Mucosa of descending colon (tissue), 3 donors: Measurements from ENCODE around the gene CARTPT. TPM values are rescaled to one million over a fixed set of nuclear protein-coding genes. Genes with fewer than 3 reads are reported as not detected.
A peak's percentile ranks its signal among the peaks of the same experiment; 100 is the strongest.

ENCODE experiments used
- ATAC-seq: fragments of 200-7000 bp; cut with Tn5 transposase; one replicate; pipeline ENCODE4 v1.9.1; 2020; ENCODE audit warnings: mild to moderate bottlenecking, moderate library complexity
- DNase-seq, 3 donors: peaks; one replicate each; pipeline ENCODE4 v3.0.0-alpha.2; 2020
- H3K36me3 ChIP-seq: fragments of 200-600 bp; one replicate; pipeline ENCODE4 v1.8.0; 2021; ENCODE audit warnings: low read depth, mild to moderate bottlenecking
- H3K4me1 ChIP-seq: fragments of 200-600 bp; one replicate; pipeline ENCODE4 v1.8.0; 2021; ENCODE audit warnings: low read depth, mild to moderate bottlenecking
- H3K4me3 ChIP-seq: fragments of 200-600 bp; one replicate; pipeline ENCODE4 v1.8.0; 2021; ENCODE audit warnings: mild to moderate bottlenecking
- H3K9me3 ChIP-seq: fragments of 200-600 bp; one replicate; pipeline ENCODE4 v1.8.0; 2021; ENCODE audit warnings: mild to moderate bottlenecking
- CTCF ChIP-seq: fragments of 200-600 bp; IDR thresholded peaks from one replicate; pipeline ENCODE4 v1.8.0; 2022; ENCODE audit warnings: antibody characterized with exemption, mild to moderate bottlenecking
- intact Hi-C, 2 donors: fragments of 100-400 bp; cut with DNase I in 1 of 2; cut with micrococcal nuclease in 1 of 2; formaldehyde crosslinking; loops; one replicate each; pipeline versions ENCODE4 v1.11.0 to v1.11.1; 2022; cut with DNase I, micrococcal nuclease
- total RNA-seq, 3 donors: library from RNA; stranded (reverse); fragmentation: NEBNext Ultra II Directional in 2 of 3; extraction: Animal tissue kit (Norgen Biotek cat#: 25700) in 2 of 3; gene quantifications; one replicate each; pipeline versions ENCODE4 v1.2.1 to v1.2.4, GENCODE V29; 2021 to 2023
- donor health status: DM: no; HTN: no; CAD: no; lungs with moderate emphysema.
- donor health status: DM: no; HTN: no; CAD: no.
- donor health status: DM: no; HTN: yes; CAD: no.

CARTPT gene
- total RNA-seq, 3 donors from 2014 or later, result 14.0 TPM; not detected in 2

DNA sequence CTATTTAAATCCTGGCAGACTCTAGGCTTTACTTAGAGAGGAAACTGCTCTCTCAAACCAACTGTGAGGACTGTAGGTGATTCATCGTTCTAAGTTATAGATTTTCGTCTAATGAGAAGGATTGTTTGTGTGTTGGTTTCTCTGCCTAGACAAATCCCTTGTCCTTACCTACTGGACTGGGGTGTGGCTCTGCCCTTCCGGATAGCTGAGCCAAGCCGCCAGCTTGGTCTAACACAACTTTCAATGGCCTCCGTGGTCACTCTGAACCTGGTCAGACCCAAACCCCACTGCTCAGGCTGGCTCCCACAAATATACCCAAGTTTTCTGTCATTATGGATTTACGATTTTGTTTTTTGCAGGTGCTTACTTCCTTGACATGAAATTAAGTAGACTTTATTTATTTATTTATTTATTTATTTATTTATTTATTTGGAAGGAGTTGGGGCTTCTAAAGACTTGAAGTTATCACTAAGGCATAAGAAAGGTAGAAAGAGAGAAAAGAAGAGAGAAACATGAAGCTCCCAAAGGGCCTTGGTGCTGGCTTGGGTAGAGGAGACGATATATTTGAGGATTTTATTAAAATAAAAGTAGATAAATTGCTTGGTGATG, 19.0 kb downstream of the CARTPT start:
- no peak for TF ChIP-seq CTCF
- ATAC-seq (no peak), DNase-seq (no peak)
- Histone ChIP-seq H3K36me3 (no peaks in the 10 kb centered on the region), H3K9me3 (no peaks in the 10 kb centered on the region), H3K4me1 (no peaks in the 10 kb centered on the region), H3K4me3 (no peak overlapping the region)
- intact Hi-C loops, result no loop called here

DNA sequence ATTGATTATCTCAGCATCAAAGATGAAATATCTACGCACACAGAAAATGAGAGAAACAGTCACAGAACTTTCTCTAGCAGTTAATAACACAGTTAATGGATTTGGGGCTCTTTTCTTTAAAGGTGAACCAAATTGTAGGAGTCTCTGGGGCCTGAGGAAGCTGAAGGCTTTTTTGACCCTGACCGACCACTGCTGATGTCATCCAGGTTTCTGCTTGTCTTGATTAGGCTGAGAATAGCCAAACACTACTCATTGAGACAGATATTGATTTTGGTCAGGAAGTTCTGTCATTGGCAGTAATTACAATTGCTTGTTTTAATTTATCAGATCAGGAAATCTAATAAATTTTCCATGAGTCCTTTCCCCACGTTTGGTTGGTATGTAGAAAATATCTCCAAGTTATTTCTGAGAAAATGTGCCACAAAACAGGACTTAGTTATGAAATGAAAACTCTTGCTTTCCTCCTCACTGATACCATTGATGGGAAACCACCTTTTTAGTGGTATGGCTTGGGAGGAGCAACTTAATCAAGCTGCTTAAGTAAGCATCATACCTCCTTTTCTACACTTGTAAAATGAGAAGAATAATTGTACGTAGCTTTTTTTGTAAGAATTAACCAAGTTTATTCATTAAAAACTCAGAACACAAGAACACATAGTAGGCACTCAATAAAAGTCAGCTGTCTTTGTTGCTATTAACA, 19.7 kb downstream of the CARTPT start:
- Histone ChIP-seq H3K36me3 (no peaks in the 10 kb centered on the region), H3K4me3 (no peak overlapping the region), H3K4me1 (peaks cover 3% of the 10 kb centered on the region), H3K9me3 (no peaks in the 10 kb centered on the region)
- no peak for TF ChIP-seq CTCF
- DNase-seq, result no peak
- no peak for ATAC-seq
- intact Hi-C loops, result no loop called here

- H3K9me3 ChIP-seq, result no peaks in the 10 kb centered on the region
- no peak overlapping the region for H3K4me3 ChIP-seq
- H3K36me3 ChIP-seq, result no peaks in the 10 kb centered on the region
- intact Hi-C loops, result no loop called here
- TF ChIP-seq CTCF, result no peak
- ATAC-seq (no peak), DNase-seq (no peak)
- peaks cover 12% of the 10 kb centered on the region for H3K4me1 ChIP-seq
Measured at GRCh38 chr5:71740015-71740753, 21.1 kb downstream of the CARTPT start.

DNA sequence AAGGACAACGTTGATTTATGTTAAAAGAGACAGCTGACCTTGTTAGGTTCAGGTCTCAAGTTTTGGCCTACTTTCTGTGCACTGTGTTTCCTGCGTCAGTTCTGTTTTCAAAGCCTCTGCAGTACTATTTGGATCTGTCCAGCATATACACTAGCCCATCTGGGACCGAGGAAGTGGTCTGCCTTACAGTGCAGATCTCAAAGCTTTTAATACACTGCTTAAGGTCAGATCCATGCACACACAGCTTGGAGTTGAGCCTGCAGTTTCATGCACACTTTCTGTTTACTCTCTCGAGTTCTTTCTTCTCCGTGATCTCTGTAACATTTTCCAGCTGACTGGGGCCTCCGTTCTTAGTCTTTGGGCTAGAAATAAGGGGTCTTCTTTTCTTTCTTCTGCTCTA, 24.1 kb downstream of the CARTPT start:
- H3K4me3 ChIP-seq, result no peak overlapping the region
- no peaks in the 10 kb centered on the region for H3K36me3 ChIP-seq
- DNase-seq (no peak), ATAC-seq (peak; percentile 26)
- no peak for TF ChIP-seq CTCF
- no peaks in the 10 kb centered on the region for H3K9me3 ChIP-seq
- intact Hi-C loops, result no loop called here
- H3K4me1 ChIP-seq, result peaks cover 14% of the 10 kb centered on the region

- no peak overlapping the region for H3K4me3 ChIP-seq
- intact Hi-C loops, result no loop called here
- ATAC-seq (peak; percentile 51), DNase-seq (peak in 2 of 3 donors; percentile 37 to 76)
- H3K9me3 ChIP-seq, result no peaks in the 10 kb centered on the region
- H3K4me1 ChIP-seq, result peaks cover 24% of the 10 kb centered on the region
- H3K36me3 ChIP-seq, result no peaks in the 10 kb centered on the region
- no peak for TF ChIP-seq CTCF
Measured at GRCh38 chr5:71744009-71744790, 25.1 kb downstream of the CARTPT start.
